Measurements from ENCODE around the gene ARHGAP44.
"Not testable (repeated sequence)": the region's sequence is repeated elsewhere in the genome, so short reads cannot be mapped to it uniquely, and the experiment has no call there.

The ARHGAP44 gene

DNA sequence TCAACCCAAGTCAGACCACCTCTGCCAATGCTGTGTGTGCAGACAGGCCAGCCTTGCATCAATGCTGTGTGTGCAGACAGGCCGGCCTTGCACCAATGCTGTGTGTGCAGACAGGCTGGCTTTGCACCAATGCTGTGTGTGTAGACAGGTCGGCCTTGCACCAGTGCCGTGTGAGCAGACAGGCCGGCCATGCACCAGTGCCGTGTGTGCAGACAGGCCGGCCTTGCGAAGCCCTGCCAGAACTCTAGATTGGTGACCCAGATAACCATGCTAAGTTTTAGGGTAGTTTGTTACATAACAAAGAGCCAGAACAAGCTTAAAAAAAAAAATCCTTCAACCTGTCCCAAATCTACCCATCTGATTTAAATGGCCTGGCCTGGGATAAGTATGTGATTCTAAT, 174.2 kb downstream of the ARHGAP44 start:
- no peak for DNase-seq (ENCODE audit: low read depth in 2 of 2)

- no peak for DNase-seq (ENCODE audit: low read depth in 2 of 2)
Measured at GRCh38 chr17:12964162-12964561, 174.9 kb downstream of the ARHGAP44 start.

- no peak for DNase-seq (ENCODE audit: low read depth in 2 of 2)
Measured at GRCh38 chr17:12964840-12965239, 175.5 kb downstream of the ARHGAP44 start.

DNA sequence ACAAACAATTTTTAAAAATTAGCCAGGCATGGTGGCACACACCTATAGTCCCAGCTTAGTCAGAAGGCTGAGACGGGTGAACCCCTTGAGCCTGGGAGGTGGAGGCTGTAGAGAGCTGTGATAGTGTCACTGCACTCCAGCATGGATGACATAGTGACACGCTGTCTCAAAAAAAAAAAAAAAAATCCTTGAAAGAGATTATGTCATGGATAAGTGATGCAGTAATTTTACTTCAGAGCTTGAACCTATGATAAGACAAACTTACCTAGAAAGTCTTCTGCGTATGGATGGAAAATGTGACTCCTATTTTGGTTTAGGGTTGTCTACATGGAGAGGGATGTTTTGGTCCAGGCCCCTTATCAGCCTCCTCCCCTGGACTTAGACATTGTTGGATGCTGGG, 176.7 kb downstream of the ARHGAP44 start:
- DNase-seq (ENCODE audit: low read depth in 2 of 2), result no peak

DNA sequence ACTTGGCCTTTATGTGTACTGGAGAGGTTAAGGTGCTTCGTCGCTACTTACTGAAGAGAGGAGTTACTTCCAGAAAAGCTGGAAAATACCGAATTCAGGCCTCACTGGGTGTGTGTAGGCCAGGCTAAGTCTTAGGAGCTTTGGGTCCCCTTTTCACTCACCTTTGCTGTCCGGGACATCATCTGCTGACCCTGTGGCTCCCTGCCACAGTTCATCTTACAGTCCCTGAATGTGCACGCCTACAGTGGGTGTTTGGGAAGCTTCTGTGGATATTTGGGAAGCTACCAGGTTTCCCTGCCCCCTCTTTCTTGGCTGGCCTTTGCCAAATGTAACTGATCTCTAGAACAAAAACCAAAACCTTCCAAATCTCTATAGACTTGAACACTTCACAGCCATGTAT, 177.1 kb downstream of the ARHGAP44 start:
- no peak for DNase-seq (ENCODE audit: low read depth in 2 of 2)

DNA sequence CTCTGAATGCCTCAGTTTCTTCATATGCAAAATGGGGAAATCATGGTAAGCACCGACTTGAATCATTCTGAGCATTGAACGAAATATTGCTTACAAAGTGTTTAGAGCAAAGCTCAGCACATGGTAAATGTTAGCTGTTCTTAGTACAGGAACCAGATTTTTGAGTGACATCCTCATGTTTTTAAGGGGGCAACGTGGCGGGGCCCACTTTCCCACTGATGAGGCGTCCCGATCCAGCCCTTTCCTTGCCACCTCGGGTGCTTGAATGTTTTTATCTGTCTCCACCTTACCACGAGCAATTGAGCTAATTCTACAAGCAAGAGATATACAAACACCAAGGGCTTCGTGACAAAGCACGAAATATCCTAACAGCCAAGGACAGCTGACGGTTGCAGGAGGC, 178.7 kb downstream of the ARHGAP44 start:
- DNase-seq (ENCODE audit: low read depth in 2 of 2), result no peak

GRCh38 chr17:12973496-12974004, 184.3 kb downstream of the ARHGAP44 start:
- no peak for DNase-seq (ENCODE audit: low read depth in 2 of 2)

- no peak for DNase-seq (ENCODE audit: low read depth in 2 of 2)
Measured at GRCh38 chr17:12974005-12974531, 184.8 kb downstream of the ARHGAP44 start.

DNA sequence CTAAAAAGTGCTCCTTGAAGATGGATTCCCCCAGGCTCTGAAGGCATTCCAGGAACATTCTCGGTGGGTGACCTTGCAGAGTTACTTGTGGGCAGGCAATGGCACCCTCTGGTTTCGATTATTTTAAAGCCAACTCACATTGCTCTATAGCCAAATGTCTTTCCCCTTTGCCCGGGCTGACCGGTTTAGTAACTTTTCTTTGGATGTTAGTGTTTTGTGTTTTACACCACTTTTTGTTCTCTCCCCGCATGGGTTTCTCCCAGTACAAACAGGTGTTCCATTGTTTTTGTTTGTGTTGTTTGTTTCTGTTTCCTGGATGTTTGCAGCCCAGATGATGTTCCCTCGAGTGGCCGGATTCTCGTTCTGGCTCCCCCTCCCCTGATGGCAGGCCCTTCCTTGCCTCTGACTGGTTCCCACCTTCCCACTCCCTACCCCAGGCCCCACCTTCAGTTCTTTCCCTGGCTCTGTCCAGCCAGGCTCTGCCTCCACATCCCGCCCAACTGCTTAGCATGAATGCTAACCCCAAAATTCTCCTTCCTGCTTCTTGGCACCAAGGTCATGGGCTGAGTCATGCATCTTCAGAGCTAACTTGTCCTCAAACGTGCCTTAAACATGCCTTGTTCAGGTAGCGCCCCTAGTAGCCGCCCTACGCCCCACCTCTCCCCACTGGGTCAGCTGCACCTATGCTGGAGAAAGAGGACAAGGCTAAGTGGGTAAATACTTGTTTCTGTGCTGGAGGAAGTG, 187.9 kb downstream of the ARHGAP44 start:
- no peak for DNase-seq (ENCODE audit: low read depth in 2 of 2)

DNA sequence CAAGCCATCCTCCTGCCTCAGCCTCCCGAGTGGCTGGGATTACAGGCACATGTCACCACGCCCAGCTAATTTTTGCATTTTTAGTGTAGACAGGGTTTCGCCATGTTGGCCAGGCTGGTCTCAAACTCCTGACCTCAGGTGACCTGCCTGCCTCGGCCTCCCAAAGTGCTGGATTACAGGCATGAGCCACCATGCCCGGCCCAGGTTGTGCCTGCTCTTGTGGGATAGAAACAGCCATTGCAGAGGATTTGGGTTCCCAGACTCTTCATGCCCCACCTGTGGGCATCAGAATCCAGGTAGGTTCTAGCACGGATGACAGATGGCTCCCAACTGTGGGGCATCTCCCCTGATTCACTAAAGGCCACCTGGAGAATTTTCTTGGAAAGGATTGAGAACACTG, 189.5 kb downstream of the ARHGAP44 start:
- DNase-seq (ENCODE audit: low read depth in 2 of 2), result not testable (repeated sequence)

DNA sequence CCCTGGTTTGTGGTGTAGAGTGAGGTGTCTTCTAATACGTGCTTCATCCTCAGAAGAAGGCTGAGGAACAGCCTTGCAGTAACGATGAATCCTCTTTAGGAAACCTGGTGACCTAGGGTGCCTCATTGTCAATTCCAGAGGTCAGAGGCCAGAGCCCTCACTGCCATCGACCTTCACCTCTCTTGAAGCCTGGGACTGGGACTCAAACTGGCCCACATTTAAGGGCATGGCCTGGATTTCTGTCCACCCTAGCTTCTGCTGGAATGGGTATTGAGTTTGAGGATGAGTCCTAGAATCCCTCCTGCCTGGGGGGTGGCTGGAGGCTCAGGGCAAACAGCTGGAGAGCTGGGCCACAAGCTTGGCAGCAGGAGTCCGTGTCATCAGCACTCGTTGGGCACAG, 189.9 kb downstream of the ARHGAP44 start:
- DNase-seq (ENCODE audit: low read depth in 2 of 2), result no peak

- DNase-seq (ENCODE audit: low read depth in 2 of 2), result no peak
Measured at GRCh38 chr17:12979826-12980500, 190.7 kb downstream of the ARHGAP44 start.

DNA sequence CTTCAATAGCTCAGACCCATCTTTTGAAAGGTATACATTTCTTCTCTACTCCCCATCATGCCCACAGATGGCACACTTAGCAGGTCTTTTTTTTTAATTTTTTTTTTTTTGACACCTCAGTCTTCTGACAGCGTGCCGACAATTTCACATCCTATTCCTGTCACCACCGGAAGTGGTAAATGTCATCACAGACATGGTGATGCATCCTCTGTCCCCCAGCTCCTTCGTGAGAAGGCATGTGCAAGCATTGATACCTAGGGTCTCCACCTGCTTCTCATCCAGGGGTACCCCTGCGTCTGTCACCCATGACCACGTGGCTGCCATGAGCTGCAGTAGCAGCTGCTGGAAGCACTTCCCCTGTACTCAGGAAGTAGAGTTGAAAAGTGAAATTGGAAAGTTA, 192.9 kb downstream of the ARHGAP44 start:
- DNase-seq (ENCODE audit: low read depth in 2 of 2), result no peak

DNA sequence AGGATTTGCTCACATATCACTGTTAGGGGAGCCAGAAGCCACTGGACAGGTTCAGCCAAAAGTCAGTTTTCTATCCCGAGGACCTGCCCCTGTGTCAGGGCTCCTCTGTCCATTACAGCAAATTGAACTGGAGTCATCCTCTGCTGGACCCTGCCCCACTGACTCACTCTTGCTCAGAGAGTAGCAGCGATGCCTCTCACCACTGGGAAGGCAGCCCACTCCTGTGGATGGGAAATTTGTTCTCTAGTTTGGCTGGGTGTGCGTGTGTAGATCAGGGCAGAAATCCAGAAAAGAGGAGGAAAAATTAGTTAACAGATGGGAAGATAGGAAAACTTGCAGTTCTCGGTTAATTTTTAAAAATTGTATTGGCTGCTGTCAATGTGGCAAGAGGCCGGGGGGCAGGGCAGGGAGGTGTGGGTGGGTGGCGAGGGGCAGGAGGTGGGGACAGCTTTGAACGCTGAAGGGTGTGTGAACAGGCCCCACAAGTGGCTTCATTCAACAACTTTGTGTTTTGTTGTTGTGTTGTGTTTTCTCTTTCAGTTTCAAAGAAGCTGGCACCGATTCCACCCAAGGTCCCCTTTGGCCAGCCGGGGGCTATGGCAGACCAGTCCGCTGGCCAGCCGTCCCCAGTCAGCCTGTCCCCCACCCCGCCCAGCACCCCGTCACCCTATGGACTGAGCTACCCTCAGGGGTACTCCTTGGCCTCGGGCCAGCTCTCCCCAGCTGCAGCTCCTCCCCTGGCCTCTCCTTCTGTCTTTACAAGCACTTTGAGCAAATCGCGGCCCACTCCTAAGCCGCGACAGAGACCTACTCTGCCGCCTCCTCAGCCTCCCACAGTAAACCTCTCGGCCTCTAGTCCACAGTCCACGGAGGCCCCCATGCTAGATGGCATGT, 194.9 kb downstream of the ARHGAP44 start:
- DNase-seq (ENCODE audit: low read depth in 2 of 2), result no peak

DNA sequence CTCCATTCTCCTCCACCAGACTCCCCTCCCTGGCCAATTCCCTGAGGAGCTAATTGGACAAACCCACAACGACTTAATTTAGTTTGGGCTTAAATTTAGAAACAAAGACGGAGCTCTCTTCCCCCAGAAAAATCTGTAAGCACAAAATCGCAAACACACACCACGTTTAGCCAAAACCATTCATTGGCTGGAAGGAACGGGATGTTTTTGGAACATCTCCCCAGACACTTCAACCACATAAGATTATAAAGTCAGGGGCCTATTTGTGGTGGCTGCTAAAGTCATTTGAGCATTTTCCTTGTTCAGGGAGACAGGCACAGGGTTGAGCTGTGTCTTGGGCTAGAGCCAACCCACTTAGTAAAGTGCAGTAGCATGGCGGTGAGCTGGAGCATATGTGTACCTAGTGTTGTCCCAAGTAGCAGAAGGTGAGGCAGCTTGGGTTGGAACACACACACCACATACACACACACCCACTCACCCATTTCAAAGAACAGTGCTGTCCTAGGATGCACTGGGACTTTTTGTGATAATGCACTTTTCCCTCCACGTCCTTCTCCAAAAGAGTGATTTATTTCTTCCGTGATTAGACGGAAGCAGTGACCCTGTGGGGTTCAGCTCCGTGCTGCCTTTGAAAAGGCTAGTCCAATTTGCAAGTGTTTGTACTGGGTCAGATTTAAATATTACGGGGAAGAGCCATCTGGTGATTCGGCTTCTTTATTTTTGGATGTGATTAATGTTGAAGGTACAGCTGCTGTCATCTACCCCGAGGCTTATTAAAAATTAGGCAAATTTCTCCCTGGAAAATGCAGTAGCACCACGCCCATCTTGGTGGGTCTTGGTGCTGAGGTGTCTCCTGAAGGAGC, 196.4 kb downstream of the ARHGAP44 start:
- no peak for DNase-seq (ENCODE audit: low read depth in 2 of 2)

- no peak for DNase-seq (ENCODE audit: low read depth in 2 of 2)
Measured at GRCh38 chr17:12987120-12987519, 197.8 kb downstream of the ARHGAP44 start.

- no peak for DNase-seq (ENCODE audit: low read depth in 2 of 2)
Measured at GRCh38 chr17:12990041-12990808, 200.9 kb downstream of the ARHGAP44 start.

GRCh38 chr17:12990926-12991325, 201.6 kb downstream of the ARHGAP44 start:
- DNase-seq (ENCODE audit: low read depth in 2 of 2), result no peak

DNA sequence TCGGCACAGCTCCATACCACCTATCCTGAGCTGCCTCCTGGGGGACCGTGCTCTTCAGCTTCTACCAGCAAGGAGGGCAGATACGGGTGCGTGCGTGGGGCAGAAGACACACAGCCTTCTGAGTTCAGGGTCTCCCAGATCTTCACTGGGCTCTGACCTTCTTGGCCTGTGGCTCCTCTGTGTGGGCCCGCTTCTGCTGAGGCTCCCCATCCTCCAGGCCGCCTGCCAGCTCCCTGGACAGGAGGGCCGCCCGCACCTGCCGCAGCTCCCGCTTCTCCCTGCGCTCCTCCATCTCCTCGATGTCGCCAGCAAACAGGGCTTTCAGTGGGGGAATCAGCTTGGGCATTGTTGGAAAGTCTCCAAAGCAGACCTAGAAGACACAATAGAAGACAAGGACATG, 203.4 kb downstream of the ARHGAP44 start:
- no peak for DNase-seq (ENCODE audit: low read depth in 2 of 2)

GRCh38 chr17:12993631-12994030, 204.3 kb downstream of the ARHGAP44 start:
- no peak for DNase-seq (ENCODE audit: low read depth in 2 of 2)

All from stimulated activated CD4-positive, alpha-beta T cell treated with anti-CD3 and anti-CD28 coated beads, Interleukin-4, amount 100 ng/mL, for 48 hours (primary cell).